ENCODE data around the gene FAM3C. TPM values are rescaled to one million over a fixed set of nuclear protein-coding genes. Genes with fewer than 3 reads are reported as not detected.
"Not testable (repeated sequence)": the region's sequence is repeated elsewhere in the genome, so short reads cannot be mapped to it uniquely, and the experiment has no call there.

FAM3C gene
- total RNA-seq, 1 donor from 2014 or later: 42.6 TPM

DNA sequence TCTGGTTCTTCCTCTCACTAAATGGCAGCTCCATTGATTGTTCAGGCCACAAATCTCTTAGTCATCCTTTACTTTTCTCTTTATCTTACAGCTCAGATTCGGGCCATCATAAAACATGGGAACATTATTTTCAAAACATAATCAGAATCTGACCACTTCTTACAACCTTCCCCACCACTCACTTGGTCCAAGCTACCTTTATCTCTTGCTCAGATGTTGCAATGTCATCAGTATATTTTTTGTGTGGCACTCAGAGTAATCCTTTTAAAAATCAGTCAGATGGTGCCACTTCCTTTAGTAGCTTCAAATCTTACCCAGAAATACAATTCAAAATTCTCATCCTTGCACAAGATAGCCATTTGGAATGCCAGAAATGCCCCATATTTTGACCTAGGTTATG lies 34.5 kb upstream of the FAM3C start:
- TF ChIP-seq, protein P1, sequence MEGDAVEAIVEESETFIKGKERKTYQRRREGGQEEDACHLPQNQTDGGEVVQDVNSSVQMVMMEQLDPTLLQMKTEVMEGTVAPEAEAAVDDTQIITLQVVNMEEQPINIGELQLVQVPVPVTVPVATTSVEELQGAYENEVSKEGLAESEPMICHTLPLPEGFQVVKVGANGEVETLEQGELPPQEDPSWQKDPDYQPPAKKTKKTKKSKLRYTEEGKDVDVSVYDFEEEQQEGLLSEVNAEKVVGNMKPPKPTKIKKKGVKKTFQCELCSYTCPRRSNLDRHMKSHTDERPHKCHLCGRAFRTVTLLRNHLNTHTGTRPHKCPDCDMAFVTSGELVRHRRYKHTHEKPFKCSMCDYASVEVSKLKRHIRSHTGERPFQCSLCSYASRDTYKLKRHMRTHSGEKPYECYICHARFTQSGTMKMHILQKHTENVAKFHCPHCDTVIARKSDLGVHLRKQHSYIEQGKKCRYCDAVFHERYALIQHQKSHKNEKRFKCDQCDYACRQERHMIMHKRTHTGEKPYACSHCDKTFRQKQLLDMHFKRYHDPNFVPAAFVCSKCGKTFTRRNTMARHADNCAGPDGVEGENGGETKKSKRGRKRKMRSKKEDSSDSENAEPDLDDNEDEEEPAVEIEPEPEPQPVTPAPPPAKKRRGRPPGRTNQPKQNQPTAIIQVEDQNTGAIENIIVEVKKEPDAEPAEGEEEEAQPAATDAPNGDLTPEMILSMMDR (IDR thresholded peaks at IDR 0.05; ENCODE audit: insufficient read depth, low read length, severe bottlenecking): no peak
- Histone ChIP-seq H3K36me3 (ENCODE audit: control insufficient read depth, insufficient read depth, low read length) (no peaks in the 10 kb centered on the region), H3K27me3 (ENCODE audit: control insufficient read depth, insufficient read depth, low read length) (no peaks in the 10 kb centered on the region), H3K4me3 (ENCODE audit: low read depth, low read length) (no peak overlapping the region)
- DNase-seq (ENCODE audit: low read depth): no peak
- no peak for FAIRE-seq

DNA sequence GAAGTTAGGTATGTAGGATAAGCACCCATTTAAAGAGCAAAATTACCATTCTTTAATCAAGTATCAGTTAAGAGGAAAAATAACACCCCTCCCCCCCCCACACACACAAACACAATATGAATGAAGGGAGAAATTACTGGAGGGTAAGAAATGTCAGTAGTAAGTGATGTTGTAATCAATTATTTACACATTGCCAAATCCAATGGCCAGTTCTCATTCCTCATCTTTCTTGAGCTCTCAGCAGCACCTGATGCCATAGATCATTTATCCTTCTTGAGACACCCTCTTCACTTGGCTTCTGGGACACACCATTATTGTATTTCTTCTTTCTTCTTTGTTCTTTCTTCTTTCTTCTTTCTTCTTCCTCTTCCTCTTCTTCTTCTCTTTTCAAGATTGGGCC lies 33.7 kb upstream of the FAM3C start:
- Histone ChIP-seq H3K27me3 (ENCODE audit: control insufficient read depth, insufficient read depth, low read length) (no peaks in the 10 kb centered on the region), H3K4me3 (ENCODE audit: low read depth, low read length) (no peak overlapping the region), H3K36me3 (ENCODE audit: control insufficient read depth, insufficient read depth, low read length) (no peaks in the 10 kb centered on the region)
- DNase-seq (ENCODE audit: low read depth) (peak; percentile 22), FAIRE-seq (no peak)
- TF ChIP-seq, protein P1 (IDR thresholded peaks at IDR 0.05; ENCODE audit: insufficient read depth, low read length, severe bottlenecking): no peak

DNA sequence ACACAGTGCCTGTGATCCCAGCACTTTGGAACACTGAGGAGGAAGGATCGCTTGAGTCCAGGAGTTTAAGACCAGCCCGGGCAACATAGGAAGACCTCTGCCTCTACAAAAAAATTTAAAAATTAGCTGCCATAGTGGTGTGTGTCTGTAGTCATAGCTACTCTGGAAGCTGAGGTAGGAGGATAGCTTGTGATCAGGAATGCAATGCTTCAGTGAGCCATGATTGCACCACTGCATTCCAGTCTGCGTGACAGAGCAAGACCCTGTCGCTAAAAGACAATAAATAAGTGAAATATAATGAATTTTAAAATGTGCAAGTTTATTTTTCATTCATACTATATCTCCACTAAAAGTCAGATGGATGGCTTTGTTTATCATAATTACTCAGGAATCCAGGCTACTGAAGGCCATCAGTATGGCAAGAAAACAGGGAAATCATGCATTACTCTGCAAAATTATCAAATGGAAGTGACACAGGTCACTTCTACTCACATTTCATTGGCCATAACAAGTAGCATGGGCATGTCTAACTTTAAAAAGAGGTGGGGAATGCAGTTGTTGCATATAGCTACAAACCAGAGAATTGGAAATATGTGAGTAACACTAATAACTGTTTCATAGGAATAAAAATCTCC lies 32.9 kb upstream of the FAM3C start:
- DNase-seq (ENCODE audit: low read depth) (peak; percentile 55), FAIRE-seq (no peak)
- TF ChIP-seq, protein P1 (IDR thresholded peaks at IDR 0.05; ENCODE audit: insufficient read depth, low read length, severe bottlenecking): no peak
- Histone ChIP-seq H3K27me3 (ENCODE audit: control insufficient read depth, insufficient read depth, low read length) (no peaks in the 10 kb centered on the region), H3K4me3 (ENCODE audit: low read depth, low read length) (no peak overlapping the region), H3K36me3 (ENCODE audit: control insufficient read depth, insufficient read depth, low read length) (no peaks in the 10 kb centered on the region)

DNA sequence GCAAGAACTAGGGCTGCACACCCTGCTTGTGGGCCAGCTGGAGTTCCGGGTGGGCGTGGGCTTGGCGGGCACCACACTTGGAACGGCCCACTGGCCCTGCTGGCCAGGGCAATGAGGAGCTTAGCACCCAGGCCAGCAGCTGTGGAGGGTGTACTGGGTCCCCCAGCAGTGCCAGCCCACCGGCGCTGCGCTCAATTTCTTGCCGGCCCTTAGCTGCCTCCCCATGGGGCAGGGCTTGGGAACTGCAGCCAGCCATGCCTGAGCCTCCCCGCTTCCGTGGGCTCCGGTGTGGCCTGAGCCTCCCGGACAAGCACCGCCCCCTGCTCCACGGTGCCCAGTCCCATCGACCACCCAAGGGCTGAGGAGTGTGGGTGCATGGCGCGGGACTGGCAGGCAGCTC lies 25.6 kb upstream of the FAM3C start:
- H3K36me3 ChIP-seq (ENCODE audit: control insufficient read depth, insufficient read depth, low read length); H3K27me3 ChIP-seq (ENCODE audit: control insufficient read depth, insufficient read depth, low read length); FAIRE-seq; H3K4me3 ChIP-seq (ENCODE audit: low read depth, low read length); DNase-seq (ENCODE audit: low read depth): not testable (repeated sequence)

DNA sequence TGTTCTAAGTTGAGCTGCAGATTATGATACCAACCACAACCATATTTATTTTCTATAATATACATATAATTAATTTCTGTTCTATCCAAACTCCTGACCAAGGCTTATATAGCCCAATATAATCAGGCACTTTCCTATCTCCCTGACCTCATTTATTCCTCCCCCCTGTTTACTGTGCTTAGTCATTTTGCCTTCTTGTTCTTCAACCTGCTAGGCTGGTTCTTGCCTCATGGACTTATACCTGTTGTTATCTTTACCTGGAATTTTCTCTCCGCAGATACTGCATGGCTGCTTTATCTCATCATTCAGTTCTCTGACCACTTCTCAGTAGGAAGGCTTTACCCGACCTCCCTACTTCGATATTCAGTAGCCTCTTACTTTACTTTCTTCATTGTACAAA lies 24.9 kb upstream of the FAM3C start:
- Histone ChIP-seq H3K36me3 (ENCODE audit: control insufficient read depth, insufficient read depth, low read length) (no peaks in the 10 kb centered on the region), H3K27me3 (ENCODE audit: control insufficient read depth, insufficient read depth, low read length) (no peaks in the 10 kb centered on the region), H3K4me3 (ENCODE audit: low read depth, low read length) (no peak overlapping the region)
- TF ChIP-seq, protein P1 (IDR thresholded peaks at IDR 0.05; ENCODE audit: insufficient read depth, low read length, severe bottlenecking): no peak
- DNase-seq (ENCODE audit: low read depth) (peak; percentile 87), FAIRE-seq (no peak)

DNA sequence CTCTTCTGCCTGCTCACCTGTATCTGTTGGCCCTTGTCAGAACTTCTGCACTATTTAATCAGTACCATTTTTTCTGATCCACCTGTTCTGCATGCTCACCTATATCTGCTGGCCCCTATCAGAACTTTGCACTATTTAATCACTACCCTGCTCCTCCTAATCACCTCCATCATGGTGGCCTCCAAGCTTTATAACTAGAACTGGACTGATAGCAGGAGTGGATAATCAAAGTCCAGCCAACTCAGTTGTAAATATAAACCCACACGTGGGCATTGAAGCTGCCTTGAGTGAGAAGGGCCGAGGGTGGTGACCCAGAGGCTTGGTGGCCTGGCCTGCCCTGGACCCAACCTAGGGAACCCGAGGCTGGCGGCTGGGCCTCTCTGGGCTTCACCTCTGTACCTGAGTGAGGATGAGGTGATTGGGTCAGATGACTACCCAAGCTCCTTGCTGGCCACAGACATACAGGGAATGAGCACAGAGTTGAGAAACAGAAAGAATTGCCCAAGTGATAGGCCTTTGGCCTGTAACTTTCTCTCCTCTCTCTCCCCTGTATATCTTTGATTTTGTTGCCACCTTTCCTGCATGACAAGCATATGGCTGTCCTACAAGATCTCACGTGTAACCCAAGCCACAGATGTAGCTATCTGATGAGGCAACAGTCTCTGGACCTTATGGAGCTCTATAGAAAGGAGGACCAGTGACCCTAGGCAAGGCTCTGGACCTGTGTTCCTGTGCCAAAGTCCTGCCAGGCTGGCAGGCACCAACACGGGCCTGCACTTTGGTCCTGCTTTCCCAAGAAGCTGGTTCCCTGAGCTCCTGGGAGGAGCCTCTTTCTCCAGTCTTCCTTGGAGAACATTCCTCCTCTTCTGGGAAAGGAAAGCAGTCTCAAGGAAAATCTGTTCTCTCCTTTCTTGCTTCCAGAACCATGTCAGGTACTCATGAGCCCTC lies 23.4 kb upstream of the FAM3C start:
- H3K36me3 ChIP-seq (ENCODE audit: control insufficient read depth, insufficient read depth, low read length): no peaks in the 10 kb centered on the region
- no peak overlapping the region for H3K4me3 ChIP-seq (ENCODE audit: low read depth, low read length)
- DNase-seq (ENCODE audit: low read depth) (no peak), FAIRE-seq (peak; percentile 66)
- TF ChIP-seq, protein P1 (IDR thresholded peaks at IDR 0.05; ENCODE audit: insufficient read depth, low read length, severe bottlenecking): no peak
- H3K27me3 ChIP-seq (ENCODE audit: control insufficient read depth, insufficient read depth, low read length): no peaks in the 10 kb centered on the region
